Cardiac fibroblast (primary cell): ENCODE measurements around the gene NCKAP1.

Experiments
- DNase-seq, 2 donors: peaks; one replicate each; pipeline versions ENCODE4 v3.0.0 to v3.0.0-alpha.2; 2010; ENCODE audit warnings: low read depth in 2 of 2
- H3K4me3 ChIP-seq, 2 donors: replicated peaks in 1 of 2; 1 replicate in 1 of 2; 2 replicates in 1 of 2; pipeline ENCODE4 v1.5.1; 2011; ENCODE audit warnings: low read depth in 2 of 2, low read length in 2 of 2, mild to moderate bottlenecking in 2 of 2, moderate library complexity in 1 of 2
- CTCF ChIP-seq: IDR thresholded peaks from one replicate; pipeline ENCODE4 v1.5.1; 2011; ENCODE audit warnings: low read depth, mild to moderate bottlenecking, low read length, inconsistent platforms

NCKAP1 gene

GRCh38 chr2:183072177-183072576 is 33.9 kb upstream of the NCKAP1 start:
- no peak for DNase-seq
- no peak for TF ChIP-seq CTCF
- no peak overlapping the region for H3K4me3 ChIP-seq

- DNase-seq: peak; percentile 64 to 67
- no peak overlapping the region for H3K4me3 ChIP-seq
These were observed 32.9 kb upstream of the NCKAP1 start for GRCh38 chr2:183070942-183071844.

GRCh38 chr2:183069174-183069573 is 30.9 kb upstream of the NCKAP1 start:
- no peak overlapping the region for H3K4me3 ChIP-seq
- TF ChIP-seq CTCF: no peak

More at GRCh38 chr2:183070942-183071844, 32.9 kb upstream of the NCKAP1 start:
- TF ChIP-seq CTCF: peak; percentile 82

GRCh38 chr2:183068561-183068960 is 30.3 kb upstream of the NCKAP1 start:
- no peak for TF ChIP-seq CTCF
- no peak for DNase-seq
- no peak overlapping the region for H3K4me3 ChIP-seq

More at GRCh38 chr2:183069174-183069573, 30.9 kb upstream of the NCKAP1 start:
- DNase-seq: no peak

GRCh38 chr2:183063083-183063482 is 24.8 kb upstream of the NCKAP1 start:
- no peak overlapping the region for H3K4me3 ChIP-seq
- TF ChIP-seq CTCF: no peak
- DNase-seq: peak; percentile 83 to 92

- no peak overlapping the region for H3K4me3 ChIP-seq
- TF ChIP-seq CTCF: no peak
- DNase-seq: no peak
These were observed 22.4 kb upstream of the NCKAP1 start for GRCh38 chr2:183060571-183061231.
